ENCODE data around the gene ZCCHC8.
"Not testable (repeated sequence)": the region's sequence is repeated elsewhere in the genome, so short reads cannot be mapped to it uniquely, and the experiment has no call there.

DNA sequence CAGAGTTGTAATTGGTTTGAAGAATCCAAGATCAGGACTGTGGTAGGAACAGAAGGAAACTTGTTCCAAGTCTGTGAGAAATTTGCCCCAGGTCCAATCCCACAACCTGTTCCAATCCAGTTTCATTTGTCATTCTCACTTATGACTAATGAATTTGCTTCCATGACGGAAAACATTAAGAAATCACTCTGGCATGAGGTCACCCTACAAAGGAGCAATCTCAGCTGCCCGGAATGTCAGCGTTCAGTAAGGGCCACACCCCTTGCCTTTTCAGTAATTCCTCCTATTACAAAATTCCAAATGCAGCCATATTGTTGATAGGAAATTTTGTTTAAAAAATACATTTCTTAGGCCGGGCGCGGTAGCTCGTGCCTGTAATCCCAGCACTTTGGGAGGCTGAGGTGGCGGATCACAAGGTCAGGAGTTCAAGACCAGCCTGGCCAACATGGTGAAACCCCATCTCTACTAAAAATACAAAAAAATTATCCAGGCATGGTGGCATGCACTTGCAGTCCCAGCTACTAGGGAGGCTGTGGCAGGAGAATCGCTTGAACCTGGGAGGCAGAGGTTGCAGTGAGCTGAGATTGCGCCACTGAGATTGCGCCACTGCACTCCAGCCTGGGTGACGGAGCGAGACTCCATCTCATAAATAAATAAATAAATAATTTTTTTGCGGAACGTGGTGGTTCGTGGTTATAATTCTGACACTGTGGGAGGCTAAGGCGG lies 36.3 kb downstream of the ZCCHC8 start:
- TF ChIP-seq, protein P1, sequence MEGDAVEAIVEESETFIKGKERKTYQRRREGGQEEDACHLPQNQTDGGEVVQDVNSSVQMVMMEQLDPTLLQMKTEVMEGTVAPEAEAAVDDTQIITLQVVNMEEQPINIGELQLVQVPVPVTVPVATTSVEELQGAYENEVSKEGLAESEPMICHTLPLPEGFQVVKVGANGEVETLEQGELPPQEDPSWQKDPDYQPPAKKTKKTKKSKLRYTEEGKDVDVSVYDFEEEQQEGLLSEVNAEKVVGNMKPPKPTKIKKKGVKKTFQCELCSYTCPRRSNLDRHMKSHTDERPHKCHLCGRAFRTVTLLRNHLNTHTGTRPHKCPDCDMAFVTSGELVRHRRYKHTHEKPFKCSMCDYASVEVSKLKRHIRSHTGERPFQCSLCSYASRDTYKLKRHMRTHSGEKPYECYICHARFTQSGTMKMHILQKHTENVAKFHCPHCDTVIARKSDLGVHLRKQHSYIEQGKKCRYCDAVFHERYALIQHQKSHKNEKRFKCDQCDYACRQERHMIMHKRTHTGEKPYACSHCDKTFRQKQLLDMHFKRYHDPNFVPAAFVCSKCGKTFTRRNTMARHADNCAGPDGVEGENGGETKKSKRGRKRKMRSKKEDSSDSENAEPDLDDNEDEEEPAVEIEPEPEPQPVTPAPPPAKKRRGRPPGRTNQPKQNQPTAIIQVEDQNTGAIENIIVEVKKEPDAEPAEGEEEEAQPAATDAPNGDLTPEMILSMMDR (IDR thresholded peaks at IDR 0.05), result not testable (repeated sequence)
- not testable (repeated sequence) for TF ChIP-seq POLR2A (IDR thresholded peaks at IDR 0.05)
